ENCODE data around the gene CHCHD4. TPM values are rescaled to one million over a fixed set of nuclear protein-coding genes. Genes with fewer than 3 reads are reported as not detected.
A peak's percentile ranks its signal among the peaks of the same experiment; 100 is the strongest.

The CHCHD4 gene
- total RNA-seq, 1 experiment from 2014 or later = 27.5 TPM

DNA sequence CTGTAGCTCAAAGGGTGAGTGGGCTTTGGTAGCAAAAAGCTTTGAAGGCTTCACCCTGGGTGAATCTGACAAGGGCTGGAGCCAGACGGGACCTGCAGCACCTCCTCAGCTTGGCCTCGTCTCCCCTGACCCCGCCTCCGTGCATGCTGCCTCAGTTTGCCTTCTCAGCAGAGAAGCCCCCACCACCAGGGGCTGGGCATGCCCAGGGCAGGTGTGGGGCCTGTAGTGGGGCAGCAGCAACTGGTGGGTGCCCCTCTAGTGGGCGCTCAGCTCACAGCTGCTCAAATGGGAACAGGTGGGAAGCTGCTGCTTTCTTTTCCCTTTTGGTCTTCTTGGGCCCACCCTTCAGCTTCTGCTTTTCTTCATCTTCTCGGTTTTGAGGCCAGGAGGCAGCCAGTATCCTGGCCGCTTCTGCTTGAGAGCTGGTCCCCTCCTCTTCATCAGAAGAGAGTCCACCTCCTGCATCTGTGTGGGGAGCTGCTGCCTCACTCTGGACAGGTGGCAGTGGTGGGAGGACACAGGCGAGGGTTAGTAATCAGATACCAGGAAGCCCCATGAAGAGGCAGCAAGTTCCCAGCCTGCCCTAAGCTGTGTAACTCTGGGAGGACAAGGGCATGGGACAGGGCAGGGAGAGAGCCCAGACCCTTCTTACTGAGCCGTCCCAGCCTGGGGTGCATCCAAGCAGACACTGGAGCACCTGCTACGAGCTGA lies 21.2 kb upstream of the CHCHD4 start:
- no peak for ATAC-seq
- H3K27ac Mint-ChIP-seq = peak overlapping the region; percentile 59; the same call in 1 of the 2 replicates
- ChIA-PET CTCF (interaction anchor here (0.8 to 3.5 kb wide), 5 partner anchors 9 to 249 kb away, joined by 3 to 24 read pairs (median 4); partner anchors contain the start of genes CHCHD4, LSM3, TMEM43 and XPC), POLR2A (interaction anchor here (0.6 to 1.4 kb wide), 3 partner anchors 21 to 249 kb away, joined by 3 read pairs; partner anchors contain the start of genes CHCHD4 and TMEM43)
- peaks cover 19% of the 10 kb centered on the region for H3K36me3 Mint-ChIP-seq
- TF ChIP-seq NFYB (CRISPR knock-in tag; conservative IDR thresholded peaks at IDR 0.05; ENCODE audit: low read depth) (no peak), GABPB1 (CRISPR knock-in tag; IDR thresholded peaks at IDR 0.05) (no peak), RORB (CRISPR knock-in tag; IDR thresholded peaks at IDR 0.05) (no peak), ZNF416 (CRISPR knock-in tag; IDR thresholded peaks at IDR 0.05) (no peak), PRDM15 (CRISPR knock-in tag; IDR thresholded peaks at IDR 0.05) (no peak), ZNF396 (CRISPR knock-in tag; IDR thresholded peaks at IDR 0.05; ENCODE audit: borderline replicate concordance) (no peak), GTF2I (CRISPR knock-in tag; conservative IDR thresholded peaks at IDR 0.05) (no peak), ZNF219 (CRISPR knock-in tag; IDR thresholded peaks at IDR 0.05; ENCODE audit: borderline replicate concordance) (no peak), FOXJ3 (CRISPR knock-in tag; IDR thresholded peaks at IDR 0.05; ENCODE audit: borderline replicate concordance) (no peak), MXD4 (CRISPR knock-in tag; IDR thresholded peaks at IDR 0.05; ENCODE audit: borderline replicate concordance) (no peak)
- TF ChIP-seq, protein P1, sequence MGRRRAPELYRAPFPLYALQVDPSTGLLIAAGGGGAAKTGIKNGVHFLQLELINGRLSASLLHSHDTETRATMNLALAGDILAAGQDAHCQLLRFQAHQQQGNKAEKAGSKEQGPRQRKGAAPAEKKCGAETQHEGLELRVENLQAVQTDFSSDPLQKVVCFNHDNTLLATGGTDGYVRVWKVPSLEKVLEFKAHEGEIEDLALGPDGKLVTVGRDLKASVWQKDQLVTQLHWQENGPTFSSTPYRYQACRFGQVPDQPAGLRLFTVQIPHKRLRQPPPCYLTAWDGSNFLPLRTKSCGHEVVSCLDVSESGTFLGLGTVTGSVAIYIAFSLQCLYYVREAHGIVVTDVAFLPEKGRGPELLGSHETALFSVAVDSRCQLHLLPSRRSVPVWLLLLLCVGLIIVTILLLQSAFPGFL (CRISPR knock-in tag; IDR thresholded peaks at IDR 0.05; ENCODE audit: borderline replicate concordance) = no peak
- TF ChIP-seq, protein P2, sequence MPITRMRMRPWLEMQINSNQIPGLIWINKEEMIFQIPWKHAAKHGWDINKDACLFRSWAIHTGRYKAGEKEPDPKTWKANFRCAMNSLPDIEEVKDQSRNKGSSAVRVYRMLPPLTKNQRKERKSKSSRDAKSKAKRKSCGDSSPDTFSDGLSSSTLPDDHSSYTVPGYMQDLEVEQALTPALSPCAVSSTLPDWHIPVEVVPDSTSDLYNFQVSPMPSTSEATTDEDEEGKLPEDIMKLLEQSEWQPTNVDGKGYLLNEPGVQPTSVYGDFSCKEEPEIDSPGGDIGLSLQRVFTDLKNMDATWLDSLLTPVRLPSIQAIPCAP (CRISPR knock-in tag; IDR thresholded peaks at IDR 0.05) = no peak
- TF ChIP-seq, protein P3, sequence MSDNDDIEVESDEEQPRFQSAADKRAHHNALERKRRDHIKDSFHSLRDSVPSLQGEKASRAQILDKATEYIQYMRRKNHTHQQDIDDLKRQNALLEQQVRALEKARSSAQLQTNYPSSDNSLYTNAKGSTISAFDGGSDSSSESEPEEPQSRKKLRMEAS (CRISPR knock-in tag; IDR thresholded peaks at IDR 0.05) = no peak
- H3K4me3 Mint-ChIP-seq = no peak overlapping the region
- no peaks in the 10 kb centered on the region for H3K9me3 Mint-ChIP-seq
- H3K27me3 Mint-ChIP-seq (ENCODE audit: low read depth) = no peaks in the 10 kb centered on the region
- no peak for DNase-seq (ENCODE audit: low spot score)
- H3K4me1 Mint-ChIP-seq = peaks cover 31% of the 10 kb centered on the region

DNA sequence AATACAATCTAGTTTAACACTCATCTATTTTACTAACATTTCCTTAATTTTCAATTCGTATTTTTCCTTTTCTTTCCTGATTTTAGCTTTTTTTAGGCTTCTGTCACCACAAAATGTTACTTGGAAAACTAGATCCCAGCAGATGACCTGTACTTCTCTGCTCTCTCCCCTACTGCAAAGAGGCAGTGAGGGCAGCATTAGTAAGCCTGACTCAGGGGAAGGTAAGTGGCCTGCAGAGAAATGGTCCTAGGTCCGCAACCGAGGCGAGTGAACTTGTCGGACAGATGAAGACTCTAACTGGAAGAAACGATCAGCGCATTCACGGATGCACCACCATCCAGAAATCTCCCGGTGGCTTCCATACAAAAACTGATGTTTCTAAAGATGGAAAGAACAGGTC lies 20.6 kb upstream of the CHCHD4 start:
- CTCF ChIA-PET = interaction anchor here (0.5 to 3.5 kb wide), 5 partner anchors 10 to 257 kb away, joined by 3 to 24 read pairs (median 4); partner anchors contain the start of genes CHCHD4, SLC6A6 and TMEM43
- Mint-ChIP-seq H3K9me3 (no peaks in the 10 kb centered on the region), H3K27ac (peak overlapping the region; percentile 89), H3K27me3 (ENCODE audit: low read depth) (no peaks in the 10 kb centered on the region), H3K36me3 (peaks cover 19% of the 10 kb centered on the region), H3K4me1 (peaks cover 31% of the 10 kb centered on the region), H3K4me3 (no peak overlapping the region)
- no peak for ATAC-seq
- DNase-seq (ENCODE audit: low spot score) = no peak
- POLR2A ChIA-PET = interaction anchor here (1.2 kb wide), 1 partner anchor 20 kb away, joined by 3 read pairs; the partner anchor contains the start of genes CHCHD4 and TMEM43
- TF ChIP-seq ELF4 (CRISPR knock-in tag; IDR thresholded peaks at IDR 0.05; ENCODE audit: low read depth) (no peak), ATF3 (CRISPR knock-in tag; conservative IDR thresholded peaks at IDR 0.05) (no peak), HMGA2 (CRISPR knock-in tag; IDR thresholded peaks at IDR 0.05) (no peak), NR3C1 (CRISPR knock-in tag; conservative IDR thresholded peaks at IDR 0.05; ENCODE audit: low read depth) (no peak), GTF2I (CRISPR knock-in tag; conservative IDR thresholded peaks at IDR 0.05) (no peak), CDX4 (CRISPR knock-in tag; IDR thresholded peaks at IDR 0.05; ENCODE audit: borderline replicate concordance) (no peak), ATF1 (CRISPR knock-in tag; IDR thresholded peaks at IDR 0.05) (no peak)
- TF ChIP-seq, protein P2 (CRISPR knock-in tag; IDR thresholded peaks at IDR 0.05) = no peak
- TF ChIP-seq, protein P4, sequence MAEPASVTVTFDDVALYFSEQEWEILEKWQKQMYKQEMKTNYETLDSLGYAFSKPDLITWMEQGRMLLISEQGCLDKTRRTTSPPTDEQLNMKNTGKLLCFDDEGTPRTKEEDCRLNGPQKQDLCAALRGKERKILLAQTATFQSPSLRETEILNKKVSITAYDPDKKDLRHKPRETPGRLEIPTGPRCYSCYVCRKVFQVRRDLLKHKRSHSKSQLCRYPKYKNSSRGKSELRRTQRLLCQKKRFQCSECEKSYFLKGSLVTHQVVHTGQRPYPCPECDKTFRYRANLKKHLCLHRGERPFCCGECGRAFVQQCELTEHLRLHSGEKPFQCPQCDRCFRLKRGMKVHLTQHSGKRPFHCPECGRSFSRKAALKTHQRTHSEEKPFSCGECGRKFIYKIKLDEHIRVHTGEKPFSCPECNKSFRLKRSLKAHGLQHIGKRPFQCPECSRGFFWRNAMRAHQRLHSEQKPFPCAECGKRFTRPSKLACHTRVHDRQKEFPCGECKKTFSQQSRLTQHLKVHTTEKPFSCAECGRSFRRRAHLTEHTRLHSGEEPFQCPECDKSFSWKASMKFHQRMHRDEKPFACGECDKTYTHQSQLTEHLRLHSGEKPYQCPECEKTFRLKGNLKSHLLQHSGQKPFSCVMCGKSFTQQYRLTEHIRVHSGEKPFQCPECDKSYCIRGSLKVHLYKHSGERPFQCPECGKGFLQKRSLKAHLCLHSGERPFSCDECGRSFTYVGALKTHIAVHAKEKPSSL (CRISPR knock-in tag; conservative IDR thresholded peaks at IDR 0.05) = no peak
- TF ChIP-seq, protein P5, sequence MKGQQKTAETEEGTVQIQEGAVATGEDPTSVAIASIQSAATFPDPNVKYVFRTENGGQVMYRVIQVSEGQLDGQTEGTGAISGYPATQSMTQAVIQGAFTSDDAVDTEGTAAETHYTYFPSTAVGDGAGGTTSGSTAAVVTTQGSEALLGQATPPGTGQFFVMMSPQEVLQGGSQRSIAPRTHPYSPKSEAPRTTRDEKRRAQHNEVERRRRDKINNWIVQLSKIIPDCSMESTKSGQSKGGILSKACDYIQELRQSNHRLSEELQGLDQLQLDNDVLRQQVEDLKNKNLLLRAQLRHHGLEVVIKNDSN (CRISPR knock-in tag; IDR thresholded peaks at IDR 0.05) = no peak
